H1 (cell line): Measurements from ENCODE around the gene SAFB. TPM values are rescaled to one million over a fixed set of nuclear protein-coding genes. Genes with fewer than 3 reads are reported as not detected.
"Not testable (repeated sequence)": the region's sequence is repeated elsewhere in the genome, so short reads cannot be mapped to it uniquely, and the experiment has no call there.

Experiments used
- CTCF ChIA-PET: fragments of 300-600 bp; sonication (Branson Sonifier 250); formaldehyde crosslinking; loops from one replicate; lab custom pipeline; 2021; ENCODE audit not compliant: partially characterized antibody; lab: Charles Lee
- POLR2A ChIA-PET: fragments of 300-600 bp; sonication (Branson Sonifier 250); formaldehyde crosslinking; loops from one replicate; lab custom pipeline; 2021; ENCODE audit warnings: inconsistent platforms; ENCODE audit not compliant: partially characterized antibody; lab: Charles Lee
- DNase-seq, 2 experiments: peaks; one replicate each; pipeline versions ENCODE4 v3.0.0 to v3.0.0-alpha.2; 2010 to 2022; ENCODE audit warnings: low spot score in 2 of 2, low read depth in 1 of 2, mixed read lengths in 1 of 2
- FAIRE-seq: peaks from 2 replicates; lab custom pipeline; 2011; peaks lifted over from hg19 to GRCh38; lab: Jason Lieb, UNC
- H2AFZ ChIP-seq: 2 replicates; pipeline ENCODE4 v1.8.1; 2012; ENCODE audit warnings: low read length, inconsistent platforms
- H2AK5ac ChIP-seq: 2 replicates; pipeline ENCODE4 v1.6.1; 2013; ENCODE audit warnings: low read depth, low read length
- H2BK120ac ChIP-seq: replicated peaks from 2 replicates; pipeline ENCODE3; 2013; ENCODE audit warnings: low read depth, low read length, inconsistent platforms
- H2BK12ac ChIP-seq: 2 replicates; pipeline ENCODE4 v1.6.1; 2013; ENCODE audit warnings: low read depth, low read length
- H2BK15ac ChIP-seq: 2 replicates; pipeline ENCODE4 v1.6.1; 2013; ENCODE audit warnings: low read length
- H2BK20ac ChIP-seq: 2 replicates; pipeline ENCODE4 v1.6.1; 2013; ENCODE audit warnings: low read length
- H2BK5ac ChIP-seq: 2 replicates; pipeline ENCODE4 v1.6.1; 2013; ENCODE audit warnings: low read depth, low read length
- H3K14ac ChIP-seq: 2 replicates; pipeline ENCODE4 v1.6.1; 2013; ENCODE audit warnings: inconsistent platforms; ENCODE audit not compliant: insufficient read length
- H3K18ac ChIP-seq: 2 replicates; pipeline ENCODE4 v1.6.1; 2013; ENCODE audit warnings: low read length; ENCODE audit errors: extremely low read depth
- H3K23ac ChIP-seq: 2 replicates; pipeline ENCODE4 v1.6.1; 2013; ENCODE audit warnings: inconsistent platforms; ENCODE audit not compliant: insufficient read length
- H3K23me2 ChIP-seq: 2 replicates; pipeline ENCODE4 v1.6.1; 2013; ENCODE audit warnings: low read depth, low read length
- H3K27ac ChIP-seq: 2 replicates; pipeline ENCODE4 v1.6.1; 2011; ENCODE audit warnings: low read depth, low read length, inconsistent platforms
- H3K27me3 ChIP-seq, 4 experiments: replicated peaks in 1 of 4; 1 replicate in 1 of 4; 2 replicates in 3 of 4; pipeline versions ENCODE4 v1.6.1 to v1.8.1; 2011 to 2013; ENCODE audit warnings: low read length in 3 of 4, mild to moderate bottlenecking in 3 of 4, inconsistent platforms in 2 of 4, mixed read lengths in 2 of 4, moderate library complexity in 1 of 4; ENCODE audit not compliant: control insufficient read depth in 3 of 4, insufficient read depth in 3 of 4; ENCODE audit errors: extremely low read depth in 1 of 4
- H3K36me3 ChIP-seq, 4 experiments: 2 replicates each; pipeline versions ENCODE4 v1.6.1 to v1.8.1; 2011 to 2013; ENCODE audit warnings: mild to moderate bottlenecking in 4 of 4, low read length in 3 of 4, moderate library complexity in 2 of 4, control low read depth in 1 of 4, inconsistent platforms in 1 of 4; ENCODE audit not compliant: insufficient read depth in 4 of 4, control insufficient read depth in 2 of 4
- H3K4ac ChIP-seq: replicated peaks from 2 replicates; pipeline ENCODE3; 2013; ENCODE audit warnings: low read length, low read depth, mixed read lengths, inconsistent platforms; ENCODE audit not compliant: insufficient read length
- H3K4me1 ChIP-seq, 4 experiments: replicated peaks in 1 of 4; 1 replicate in 1 of 4; 2 replicates in 3 of 4; pipeline versions ENCODE4 v1.6.1 to v1.8.1; 2011 to 2013; ENCODE audit warnings: low read length in 3 of 4, inconsistent platforms in 2 of 4, mixed read lengths in 1 of 4; ENCODE audit not compliant: insufficient read depth in 4 of 4, control insufficient read depth in 3 of 4
- H3K4me2 ChIP-seq, 2 experiments: 2 replicates each; pipeline versions ENCODE4 v1.6.1 to v1.8.1; 2011 to 2013; ENCODE audit warnings: low read depth in 2 of 2, low read length in 2 of 2, control low read depth in 1 of 2, inconsistent platforms in 1 of 2, mild to moderate bottlenecking in 1 of 2; ENCODE audit not compliant: insufficient read depth in 1 of 2
- H3K4me3 ChIP-seq, 4 experiments: fragments of 200-600, 300-600 bp in 1 of 4; sonication (generic), shearing (Covaris generic), sonication (Bioruptor Twin) in 1 of 4; 2 replicates each; pipeline versions ENCODE4 v1.5.1 to v1.8.1; 2011 to 2016; ENCODE audit warnings: low read length in 4 of 4, low read depth in 3 of 4, control low read depth in 2 of 4, inconsistent platforms in 2 of 4, mild to moderate bottlenecking in 2 of 4, mixed read lengths in 1 of 4, moderate library complexity in 1 of 4; ENCODE audit not compliant: insufficient read depth in 2 of 4; ENCODE audit errors: extremely low read depth in 1 of 4
- H3K56ac ChIP-seq: replicated peaks from 2 replicates; pipeline ENCODE3; 2013; ENCODE audit warnings: low read depth, mild to moderate bottlenecking, mixed read lengths, low read length, inconsistent platforms; ENCODE audit not compliant: insufficient read length
- H3K79me1 ChIP-seq: 2 replicates; pipeline ENCODE4 v1.6.1; 2013; ENCODE audit warnings: low read depth, low read length, control low read depth
- H3K79me2 ChIP-seq, 2 experiments: 2 replicates each; pipeline versions ENCODE4 v1.6.1 to v1.8.1; 2012 to 2013; ENCODE audit warnings: low read length in 2 of 2, mild to moderate bottlenecking in 2 of 2, inconsistent platforms in 1 of 2; ENCODE audit not compliant: insufficient read depth in 2 of 2, control insufficient read depth in 1 of 2
- H3K9ac ChIP-seq, 4 experiments: replicated peaks in 1 of 4; 1 replicate in 1 of 4; 2 replicates in 3 of 4; pipeline versions ENCODE4 v1.6.1 to v1.8.1; 2011 to 2013; ENCODE audit warnings: low read depth in 3 of 4, low read length in 3 of 4, control low read depth in 2 of 4, mild to moderate bottlenecking in 2 of 4, moderate library complexity in 2 of 4, inconsistent platforms in 1 of 4; ENCODE audit errors: extremely low read depth in 1 of 4
- H3K9me3 ChIP-seq, 2 experiments: 2 replicates each; pipeline versions ENCODE4 v1.6.1 to v1.8.1; 2012 to 2013; ENCODE audit warnings: mild to moderate bottlenecking in 2 of 2, moderate library complexity in 2 of 2, control low read depth in 1 of 2, inconsistent platforms in 1 of 2, low read depth in 1 of 2, low read length in 1 of 2, mixed read lengths in 1 of 2; ENCODE audit not compliant: insufficient read depth in 2 of 2
- H4K20me1 ChIP-seq, 2 experiments: replicated peaks in 1 of 2; 2 replicates each; pipeline versions ENCODE3 to v1.8.1; 2011 to 2013; ENCODE audit warnings: inconsistent platforms in 2 of 2, low read length in 2 of 2, mild to moderate bottlenecking in 1 of 2; ENCODE audit not compliant: insufficient read depth in 2 of 2, control insufficient read depth in 1 of 2
- H4K5ac ChIP-seq: 2 replicates; pipeline ENCODE4 v1.6.1; 2013; ENCODE audit warnings: low read length, low read depth, mixed read lengths, inconsistent platforms; ENCODE audit not compliant: insufficient read length
- H4K8ac ChIP-seq: 2 replicates; pipeline ENCODE4 v1.8.0; 2013; ENCODE audit warnings: mild to moderate bottlenecking, moderate library complexity, low read length, inconsistent platforms; ENCODE audit not compliant: insufficient read depth; ENCODE audit errors: extremely low read depth
- H4K91ac ChIP-seq: replicated peaks from 2 replicates; pipeline ENCODE3; 2013; ENCODE audit warnings: low read length, mixed read lengths, inconsistent platforms; ENCODE audit not compliant: insufficient read length
- WGBS, 2 experiments: shearing (Covaris generic) in 1 of 2; methylation state at CpG; one replicate each; pipeline versions ENCODE4 v1.1.6 to v1.1.7; 2013 to 2015; ENCODE audit warnings: low lambda C conversion rate in 2 of 2, mixed read lengths in 2 of 2, inconsistent platforms in 1 of 2, low coverage in 1 of 2, missing lambda C conversion rate in 1 of 2; ENCODE audit not compliant: insufficient replicate concordance in 2 of 2, insufficient coverage in 1 of 2, insufficient read length in 1 of 2; ENCODE audit errors: extremely low coverage in 1 of 2, missing lambda C conversion rate in 1 of 2; 5-methylcytosine and 5-hydroxymethylcytosine counted together
- polyA plus RNA-seq, 7 experiments: library from polyadenylated mRNA; depleted of rRNA in 3 of 7; stranded (reverse) in 5 of 7; unstranded in 2 of 7; fragments of >200 nt in 5 of 7; fragments of 200-250 nt in 2 of 7; gene quantifications; 1 replicate in 5 of 7; 2 replicates in 1 of 7; 4 replicates in 1 of 7; pipeline versions ENCODE4 v1.2.1 to v1.2.3, GENCODE V29; 2011 to 2013; ENCODE audit warnings: missing spikeins in 2 of 7, mixed read lengths in 2 of 7
- total RNA-seq: library from RNA; stranded (reverse); fragmentation: NEBNext Ultra II Directional; extraction: Animal tissue kit (Norgen Biotek cat#: 25700); gene quantifications from 2 replicates; pipeline ENCODE4 v1.2.1, GENCODE V29; 2021

The SAFB gene
- total and polyA plus RNA-seq, 2 of the 8 experiments (the other 6 are each of a cell fraction or from before 2014, with no cell fraction given) = 27.0 to 110 TPM

GRCh38 chr19:5688262-5688881, 65.5 kb downstream of the SAFB start:
- H4K91ac ChIP-seq, H2BK5ac ChIP-seq, H3K14ac ChIP-seq, H3K9ac ChIP-seq, H3K4me1 ChIP-seq, H3K79me1 ChIP-seq, H2BK120ac ChIP-seq, H3K56ac ChIP-seq, H3K4me2 ChIP-seq, H3K23me2 ChIP-seq, FAIRE-seq, H3K27ac ChIP-seq, H3K9me3 ChIP-seq, H3K27me3 ChIP-seq, H3K18ac ChIP-seq, H3K23ac ChIP-seq, DNase-seq, H2AK5ac ChIP-seq, H2BK20ac ChIP-seq, H3K4ac ChIP-seq, H2AFZ ChIP-seq, H4K5ac ChIP-seq, H2BK15ac ChIP-seq, H4K8ac ChIP-seq, H3K4me3 ChIP-seq: not testable (repeated sequence)
- POLR2A ChIA-PET = interaction anchor here (1.0 to 15.6 kb wide), 7 partner anchors 11 to 109 kb away, joined by 3 to 620 read pairs (median 24); partner anchors contain the start of genes CATSPERD, LONP1, SAFB and SAFB2
- H3K79me2 ChIP-seq = peaks cover 10 to 32% of the 10 kb centered on the region in 2 experiments
- CTCF ChIA-PET = interaction anchor here (0.6 to 4.9 kb wide), 12 partner anchors 11 to 348 kb away, joined by 3 to 26 read pairs (median 8); partner anchors contain the start of genes CATSPERD and PTPRS
- peaks cover 25 to 26% of the 10 kb centered on the region in 2 experiments for H4K20me1 ChIP-seq
- 91% methylated on average over 13 of the region's 13 CpGs; no CpG with 5 or more reads in 1 of the 2 experiments for WGBS, 2 experiments
- H2BK12ac ChIP-seq = 0 out of 2 replicates have a peak overlapping the region, but pooled peaks have one; percentile 27
- peaks cover 15 to 25% (median 22%) of the 10 kb centered on the region in 4 experiments for H3K36me3 ChIP-seq
